Activated T-cell treated with anti-CD3 and anti-CD28 coated beads, Interleukin-2, amount 50 U/mL, for 48 hours (primary cell): Measurements from ENCODE around the gene ABT1.
"Not testable (repeated sequence)": the region's sequence is repeated elsewhere in the genome, so short reads cannot be mapped to it uniquely, and the experiment has no call there.

Experiments used
- DNase-seq, 2 experiments: peaks; one replicate each; pipeline ENCODE4 v3.0.0-alpha.2; 2020

The ABT1 gene

GRCh38 chr6:26596579-26597388, at the start of gene ABT1:
Gene ABT1, plus strand, starts transcription at chr6:26596953. Its CDS starts 30 bp downstream, at chr6:26596983.
- peak; percentile 98 to 99 for DNase-seq

DNA sequence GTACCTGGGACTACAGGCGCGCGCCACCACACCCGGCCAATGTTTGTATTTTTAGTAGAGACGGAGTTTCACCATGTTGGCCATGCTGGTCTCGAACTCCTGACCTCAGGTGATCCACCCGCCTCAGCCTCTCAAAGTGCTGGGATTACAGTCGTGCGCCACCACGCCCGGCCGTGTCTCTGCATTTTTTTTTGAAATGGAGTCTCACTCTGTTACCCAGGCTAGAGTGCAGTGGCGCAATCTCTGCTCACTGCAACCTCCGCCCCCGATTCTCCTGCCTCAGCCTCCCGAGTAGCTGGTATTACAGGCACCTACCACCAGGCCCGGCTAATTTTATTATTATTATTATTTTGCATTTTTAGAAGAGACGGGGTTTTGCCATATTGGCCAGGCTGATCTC, 49.4 kb upstream of the ABT1 start:
- DNase-seq, result not testable (repeated sequence)

GRCh38 chr6:26550250-26550993, 46.3 kb upstream of the ABT1 start:
- peak; percentile 77 to 80 for DNase-seq

DNA sequence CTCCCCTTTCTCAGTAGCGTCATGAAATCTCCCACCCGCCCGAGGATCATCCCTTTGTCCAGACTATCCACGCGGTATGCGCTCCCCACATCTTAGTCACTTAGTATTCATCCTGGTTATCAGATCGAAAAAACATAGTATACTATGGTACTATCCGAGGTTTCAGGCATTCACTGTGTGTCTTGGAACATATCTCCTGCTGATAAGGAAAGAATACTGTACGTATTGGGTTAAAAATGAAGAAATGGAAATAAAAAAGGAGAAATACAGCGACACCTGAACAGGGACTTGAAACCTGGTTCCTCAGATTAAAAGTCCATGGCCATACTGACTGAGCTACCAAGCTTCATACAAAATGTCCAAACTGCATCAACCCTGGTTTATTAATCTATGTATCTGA, 44.5 kb upstream of the ABT1 start:
- DNase-seq, result no peak

DNA sequence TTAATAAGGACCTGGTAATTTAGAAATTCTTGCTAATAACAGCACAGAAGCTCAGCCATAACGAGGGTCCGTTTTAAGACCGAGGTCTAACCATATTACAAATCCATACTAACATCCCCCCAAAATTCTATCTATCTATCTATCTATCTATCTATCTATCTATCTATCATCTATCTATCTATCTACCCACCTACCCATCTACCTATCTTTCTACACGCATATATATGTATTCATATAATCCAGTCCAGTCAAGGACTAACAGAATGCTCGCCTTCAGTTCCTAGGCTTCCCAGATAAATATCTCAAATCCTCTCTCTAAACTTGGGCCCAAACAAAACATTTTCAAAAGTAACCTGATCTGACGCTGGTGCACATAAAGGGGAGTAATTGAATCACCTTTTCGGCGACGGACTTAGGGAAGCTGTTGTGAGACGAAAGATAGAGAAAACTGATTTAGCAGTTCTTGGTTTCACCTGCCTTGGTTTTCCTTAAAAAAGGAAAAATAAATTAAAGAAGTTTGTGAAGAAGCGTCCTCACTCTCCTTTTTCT, 44.0 kb upstream of the ABT1 start:
- DNase-seq, result no peak

GRCh38 chr6:26553264-26553634, 43.5 kb upstream of the ABT1 start:
- peak; percentile 87 to 89 for DNase-seq

- DNase-seq, result peak; percentile 90 to 92
These were observed 42.9 kb upstream of the ABT1 start for GRCh38 chr6:26553635-26554446.

- DNase-seq, result no peak
These were observed 42.4 kb upstream of the ABT1 start for GRCh38 chr6:26554447-26554696.

GRCh38 chr6:26554697-26555504, 41.9 kb upstream of the ABT1 start:
- peak; percentile 80 to 81 for DNase-seq

DNA sequence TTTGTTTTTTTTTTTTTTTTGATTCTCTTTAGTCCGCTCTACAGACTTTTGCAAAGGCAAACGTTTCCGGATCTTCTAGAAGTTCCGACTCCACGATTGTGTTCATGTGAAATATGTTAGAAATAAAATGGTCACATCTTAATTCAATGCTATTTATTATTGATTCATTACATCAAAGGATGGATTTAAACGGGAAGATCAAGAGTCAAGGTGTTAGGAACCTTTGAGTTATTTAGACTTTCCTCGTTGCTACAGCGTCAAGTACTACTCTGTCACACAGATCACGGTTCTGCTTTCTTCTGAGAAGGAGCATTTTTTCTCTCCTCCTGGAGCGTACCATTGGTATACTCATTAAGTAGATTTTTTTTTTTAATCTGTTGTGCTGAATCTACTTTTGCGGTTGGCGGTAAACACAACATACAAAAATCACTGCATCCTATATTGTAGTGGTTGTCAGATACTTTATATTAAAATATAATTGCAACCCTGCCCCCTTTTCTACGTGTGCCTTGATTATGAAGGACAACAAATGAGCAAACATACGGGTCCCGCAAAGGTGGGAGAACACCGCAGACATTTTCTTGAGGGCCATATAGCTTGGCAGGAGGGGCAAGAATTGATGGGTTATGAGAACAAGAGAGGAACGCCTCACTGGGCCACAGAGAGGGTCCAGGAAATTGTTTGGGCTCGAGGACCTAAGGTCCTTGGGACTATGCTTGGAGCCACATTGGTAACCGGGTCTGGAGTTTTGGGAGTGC, 41.1 kb upstream of the ABT1 start:
- no peak for DNase-seq

DNA sequence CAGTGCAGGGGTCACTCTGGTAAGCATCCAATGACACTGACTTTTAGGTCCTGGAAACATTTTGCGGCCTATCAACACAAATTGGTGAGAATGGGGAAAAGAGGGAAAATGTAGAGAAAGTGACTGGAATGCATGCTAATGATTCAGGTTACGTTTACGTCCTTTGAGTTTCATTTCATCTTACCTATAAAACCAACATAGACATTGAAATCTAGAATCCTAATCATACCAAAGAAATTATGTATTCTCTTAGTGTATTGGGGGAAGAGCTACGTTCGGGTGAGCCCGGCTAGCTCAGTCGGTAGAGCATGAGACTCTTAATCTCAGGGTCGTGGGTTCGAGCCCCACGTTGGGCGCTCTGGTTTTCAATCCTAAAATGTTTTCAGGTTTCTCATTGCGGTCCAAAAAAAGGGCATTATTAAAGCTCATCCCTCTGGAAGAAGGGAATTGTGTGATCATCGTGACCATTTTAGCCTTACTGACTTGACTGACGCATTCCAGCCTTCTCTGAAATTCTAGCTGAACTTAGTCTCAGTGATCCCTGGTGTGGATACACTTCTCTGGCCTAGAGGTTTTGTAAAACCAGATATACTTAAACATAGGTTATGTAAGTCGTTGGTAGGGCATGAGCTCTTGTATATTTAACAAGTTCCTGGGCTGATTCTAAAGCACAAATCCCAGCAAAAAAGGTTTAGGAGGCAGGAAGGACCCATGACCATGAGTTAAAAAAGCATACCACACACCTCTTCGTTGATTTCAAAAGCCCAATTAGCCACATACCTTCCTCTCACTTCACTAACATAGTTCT, 40.3 kb upstream of the ABT1 start:
- peak; percentile 74 to 77 for DNase-seq

- no peak for DNase-seq
These were observed 35.0 kb upstream of the ABT1 start for GRCh38 chr6:26561533-26562466.

DNA sequence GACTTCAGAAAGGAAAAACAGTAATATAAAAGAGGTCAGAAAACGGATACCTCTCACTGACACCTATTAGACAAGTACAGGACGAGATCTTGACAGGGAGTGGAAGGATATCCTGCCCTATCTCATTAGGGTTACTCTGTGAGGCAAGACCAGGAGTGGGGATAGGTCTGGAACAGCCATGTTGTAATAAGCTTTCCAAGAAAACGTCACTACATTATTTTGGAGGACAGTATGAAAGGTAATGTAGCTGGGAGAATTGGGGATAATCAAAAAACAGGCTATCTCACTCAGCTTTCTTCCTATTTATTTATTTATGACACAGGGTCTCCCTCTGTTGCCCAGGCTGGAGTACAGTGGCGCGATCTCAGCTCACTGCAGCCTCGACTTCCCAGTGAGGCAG, 33.3 kb upstream of the ABT1 start:
- DNase-seq, result no peak

DNA sequence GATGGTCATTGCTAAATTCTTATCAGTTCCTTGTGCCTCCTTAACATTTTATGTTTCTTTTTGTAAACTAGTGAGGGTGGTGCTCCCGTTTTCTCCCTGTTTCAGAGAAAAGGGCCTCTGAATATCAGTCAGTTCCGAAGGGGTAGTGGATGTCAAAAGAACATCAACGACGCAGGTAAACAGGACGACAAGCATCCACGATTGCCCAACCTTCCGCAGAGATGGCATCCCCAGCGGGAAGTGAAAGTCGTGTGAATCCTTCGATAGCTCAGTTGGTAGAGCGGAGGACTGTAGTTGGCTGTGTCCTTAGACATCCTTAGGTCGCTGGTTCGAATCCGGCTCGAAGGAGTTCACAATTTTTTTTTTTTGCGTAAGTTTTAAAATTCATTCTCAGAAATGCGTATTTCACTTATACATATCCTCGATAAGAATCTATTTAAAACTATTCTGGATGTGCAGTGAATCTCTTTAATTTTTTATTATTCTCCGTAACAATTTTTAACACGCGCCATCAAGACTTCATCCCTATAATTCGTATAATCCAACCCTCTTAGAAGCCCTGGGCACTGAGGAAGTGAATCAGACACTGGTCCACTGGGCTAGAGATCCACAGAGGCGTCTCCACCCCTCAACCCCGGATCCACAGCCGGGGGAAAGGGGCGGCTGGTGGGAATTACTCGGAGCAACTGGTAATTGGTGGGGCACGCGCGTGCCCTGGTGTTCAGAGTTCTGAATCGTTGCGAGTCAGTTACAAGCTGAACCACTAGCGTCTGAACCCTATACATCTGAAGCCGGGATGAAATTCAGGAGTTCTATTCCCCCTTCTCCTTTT, 27.9 kb upstream of the ABT1 start:
- DNase-seq, result peak; percentile 99 to 100

- DNase-seq, result no peak
These were observed 27.4 kb upstream of the ABT1 start for GRCh38 chr6:26569433-26569764.

DNA sequence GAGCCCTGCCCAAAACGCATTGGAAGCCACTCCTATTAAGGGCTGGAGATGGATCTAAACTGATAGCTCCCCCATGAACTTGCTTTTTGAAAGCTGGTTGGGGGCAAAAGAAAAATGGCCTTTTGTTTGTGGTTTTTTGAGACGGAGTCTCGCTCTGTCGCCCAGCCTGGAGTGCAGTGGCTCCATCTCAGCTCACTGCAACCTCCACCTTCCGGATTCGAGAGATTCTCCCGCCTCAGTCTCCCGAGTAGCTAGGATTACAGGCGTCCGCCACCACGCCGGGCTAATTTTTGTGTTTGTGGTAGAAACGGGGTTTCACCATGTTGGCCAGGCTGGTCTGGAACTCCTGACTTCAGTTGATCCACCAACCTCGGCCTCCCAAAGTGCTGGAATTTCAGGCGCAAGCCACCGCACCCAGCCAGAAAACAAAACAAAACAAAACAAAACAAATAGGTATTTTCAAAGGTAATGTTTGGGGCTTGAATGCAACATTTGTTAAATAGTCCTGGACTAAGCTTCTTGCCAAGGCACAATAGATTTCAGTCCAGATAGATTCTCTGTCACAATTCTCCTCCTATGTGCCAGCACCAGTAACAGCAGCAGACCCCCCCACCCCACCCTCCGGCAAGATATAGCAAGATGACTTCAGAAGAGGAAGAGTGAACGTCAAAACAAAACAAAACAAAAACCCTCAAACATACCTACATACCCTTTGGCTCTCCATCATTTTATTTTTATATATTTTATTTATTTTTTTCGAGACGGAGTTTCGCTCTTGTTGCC, 26.5 kb upstream of the ABT1 start:
- DNase-seq, result no peak

- DNase-seq, result peak; percentile 77 to 79
These were observed 25.0 kb upstream of the ABT1 start for GRCh38 chr6:26571592-26572296.
